Measurements from ENCODE around the gene GSTM1.
"Not testable (repeated sequence)": the region's sequence is repeated elsewhere in the genome, so short reads cannot be mapped to it uniquely, and the experiment has no call there.

GRCh38 chr1:109669949-109670302 lies 17.7 kb upstream of the GSTM1 start:
- TF ChIP-seq CTCF (IDR thresholded peaks at IDR 0.05); EZH2 (IDR thresholded peaks at IDR 0.05; ENCODE audit: borderline replicate concordance, insufficient read depth, low read depth, low read length, poor library complexity, severe bottlenecking): not testable (repeated sequence)
